GM23338 (cell line): ENCODE results near the gene ZNF823.

Experiments used
- EZH2 ChIP-seq: fragments of 200-600 bp; sonication (generic); IDR thresholded peaks from one replicate; pipeline ENCODE4 v1.8.0; 2017; ENCODE audit warnings: antibody characterized with exemption, mild to moderate bottlenecking, low read depth; ENCODE audit not compliant: unreplicated experiment
- STAT1 ChIP-seq: IDR thresholded peaks from one replicate; pipeline ENCODE4 v1.6.1; 2016; ENCODE audit warnings: antibody characterized with exemption; ENCODE audit not compliant: unreplicated experiment
- TF ChIP-seq, protein P1 (sequence below), 2 experiments: fragments of 200-600 bp in 1 of 2; sonication (generic) in 1 of 2; conservative IDR thresholded peaks; 2 replicates each; pipeline versions ENCODE4 v1.5.1 to v1.6.1; 2016 to 2017; ENCODE audit warnings: antibody characterized with exemption in 2 of 2, low read depth in 2 of 2, mild to moderate bottlenecking in 2 of 2, moderate library complexity in 1 of 2

DNA sequence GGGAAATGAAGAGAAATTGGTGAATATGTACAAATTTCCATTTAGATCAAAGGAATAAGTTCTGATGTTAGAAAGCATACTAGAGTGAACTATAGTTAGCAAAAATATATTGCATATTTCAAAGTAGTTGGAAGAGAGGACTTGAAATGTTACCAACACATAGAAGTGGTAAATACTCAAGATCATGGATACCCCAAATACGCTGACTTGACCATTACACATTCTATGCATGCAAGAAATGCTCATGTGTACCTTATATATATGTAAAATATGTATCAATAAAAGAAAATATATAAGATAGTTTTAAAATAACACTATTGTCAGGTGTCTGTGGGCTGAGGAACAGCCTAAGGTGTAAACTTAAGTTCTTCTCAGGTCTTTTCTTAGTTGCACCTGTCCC lies 45.0 kb upstream of the ZNF823 start:
- no peak for TF ChIP-seq EZH2
- TF ChIP-seq, protein P1, sequence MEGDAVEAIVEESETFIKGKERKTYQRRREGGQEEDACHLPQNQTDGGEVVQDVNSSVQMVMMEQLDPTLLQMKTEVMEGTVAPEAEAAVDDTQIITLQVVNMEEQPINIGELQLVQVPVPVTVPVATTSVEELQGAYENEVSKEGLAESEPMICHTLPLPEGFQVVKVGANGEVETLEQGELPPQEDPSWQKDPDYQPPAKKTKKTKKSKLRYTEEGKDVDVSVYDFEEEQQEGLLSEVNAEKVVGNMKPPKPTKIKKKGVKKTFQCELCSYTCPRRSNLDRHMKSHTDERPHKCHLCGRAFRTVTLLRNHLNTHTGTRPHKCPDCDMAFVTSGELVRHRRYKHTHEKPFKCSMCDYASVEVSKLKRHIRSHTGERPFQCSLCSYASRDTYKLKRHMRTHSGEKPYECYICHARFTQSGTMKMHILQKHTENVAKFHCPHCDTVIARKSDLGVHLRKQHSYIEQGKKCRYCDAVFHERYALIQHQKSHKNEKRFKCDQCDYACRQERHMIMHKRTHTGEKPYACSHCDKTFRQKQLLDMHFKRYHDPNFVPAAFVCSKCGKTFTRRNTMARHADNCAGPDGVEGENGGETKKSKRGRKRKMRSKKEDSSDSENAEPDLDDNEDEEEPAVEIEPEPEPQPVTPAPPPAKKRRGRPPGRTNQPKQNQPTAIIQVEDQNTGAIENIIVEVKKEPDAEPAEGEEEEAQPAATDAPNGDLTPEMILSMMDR (conservative IDR thresholded peaks at IDR 0.05; ENCODE audit: low read depth in 2 of 2), result no peak
- TF ChIP-seq STAT1, result no peak
